K562 (cell line): ENCODE data around the gene CLDN15. TPM values are rescaled to one million over a fixed set of nuclear protein-coding genes. Genes with fewer than 3 reads are reported as not detected.

Experiments used
- ADNP ChIP-seq: fragments of 200-800 bp; sonication (Bioruptor generic); IDR thresholded peaks from 2 replicates; pipeline ENCODE4 v1.6.1; 2016; ENCODE audit warnings: missing genetic modification characterization, missing compliant biosample characterization
- JUN ChIP-seq, 2 experiments: sonication (generic) in 1 of 2; formaldehyde crosslinking in 1 of 2; IDR thresholded peaks; 2 replicates each; pipeline versions ENCODE4 v1.6.1 to v1.8.0; 2012 to 2022; ENCODE audit warnings: borderline replicate concordance in 2 of 2, mild to moderate bottlenecking in 2 of 2, improper control_type of control experiment in 1 of 2, low read depth in 1 of 2, low read length in 1 of 2, missing genetic modification reagents in 1 of 2
- KDM5B ChIP-seq: fragments of 200-600 bp; sonication (generic); IDR thresholded peaks from 2 replicates; pipeline ENCODE4 v1.6.1; 2012; ENCODE audit warnings: low read depth, mild to moderate bottlenecking, moderate library complexity, low read length, control low read depth, inconsistent platforms; ENCODE audit not compliant: insufficient replicate concordance
- MEIS2 ChIP-seq: fragments of 450-650 bp; IDR thresholded peaks from 2 replicates; pipeline ENCODE4 v1.6.1; 2014; ENCODE audit warnings: mild to moderate bottlenecking; ENCODE audit not compliant: partially characterized antibody
- MIER1 ChIP-seq: fragments of 450-650 bp; IDR thresholded peaks from 2 replicates; pipeline ENCODE4 v1.6.1; 2016; ENCODE audit warnings: antibody characterized with exemption, mild to moderate bottlenecking, low read depth
- SLC30A9 ChIP-seq: fragments of 250-450 bp; sonication (Bioruptor Pico); IDR thresholded peaks from 2 replicates; pipeline ENCODE4 v1.8.0; 2022; ENCODE audit warnings: mild to moderate bottlenecking, moderate library complexity
- SOX6 ChIP-seq: fragments of 450-650 bp; IDR thresholded peaks from 2 replicates; pipeline ENCODE4 v1.6.1; 2014; ENCODE audit warnings: mild to moderate bottlenecking
- TCFL5 ChIP-seq: fragments of 250-450 bp; sonication (Bioruptor Pico); conservative IDR thresholded peaks from 2 replicates; pipeline ENCODE4 v1.6.1; 2021; ENCODE audit warnings: mild to moderate bottlenecking, moderate library complexity, matching md5 sums
- ZKSCAN8 ChIP-seq: fragments of 200-800 bp; sonication (Bioruptor generic); IDR thresholded peaks from 2 replicates; pipeline ENCODE4 v1.6.1; 2016; ENCODE audit warnings: missing genetic modification characterization, missing compliant biosample characterization
- ZNF263 ChIP-seq: sonication (generic); formaldehyde crosslinking; IDR thresholded peaks from 2 replicates; pipeline ENCODE4 v1.8.0; 2022; ENCODE audit warnings: mild to moderate bottlenecking, missing genetic modification reagents, borderline replicate concordance
- polyA plus RNA-seq, 8 experiments: library from polyadenylated mRNA; depleted of rRNA in 4 of 8; stranded (reverse) in 5 of 8; unstranded in 3 of 8; fragments of >200 nt; fragmentation: Nextera tagmentation in 2 of 8; fragmentation: Illumina TruSeq in 1 of 8; extraction: Ambion mirVana in 2 of 8; extraction: Trizol in 1 of 8; gene quantifications; 2 replicates each; pipeline versions ENCODE4 v1.2.1 to v1.2.3, GENCODE V29; 2011 to 2014; ENCODE audit warnings: inconsistent platforms in 1 of 8, missing spikeins in 1 of 8
- total RNA-seq, 7 experiments: library from RNA; depleted of rRNA in 6 of 7; stranded (reverse); fragments of >200 nt in 6 of 7; fragmentation: Illumina TruSeq in 2 of 7; extraction: Trizol in 2 of 7; gene quantifications; 2 replicates each; pipeline versions ENCODE4 v1.2.1 to v1.2.3, GENCODE V29; 2011 to 2021; ENCODE audit warnings: low replicate concordance in 1 of 7
- TF ChIP-seq, protein P1 (sequence below): fragments of 250-450 bp; sonication (Bioruptor Pico); IDR thresholded peaks from 2 replicates; pipeline ENCODE4 v1.8.0; 2022; ENCODE audit warnings: moderate library complexity, mild to moderate bottlenecking, inconsistent platforms
- TF ChIP-seq, protein P2 (sequence below): fragments of 250-450 bp; sonication (Bioruptor Pico); IDR thresholded peaks from 2 replicates; pipeline ENCODE4 v1.5.0; 2020; ENCODE audit warnings: mild to moderate bottlenecking, borderline replicate concordance
- TF ChIP-seq, protein P3 (sequence below): IDR thresholded peaks from 2 replicates; pipeline ENCODE4 v1.6.1; 2011; ENCODE audit not compliant: insufficient read length; ENCODE audit errors: extremely low read depth
- TF ChIP-seq, protein P4 (sequence below): fragments of 250-450 bp; sonication (Bioruptor Pico); IDR thresholded peaks from 2 replicates; pipeline ENCODE4 v1.8.0; 2021; ENCODE audit warnings: moderate library complexity, mild to moderate bottlenecking, inconsistent platforms
- TF ChIP-seq, protein P5 (sequence below): sonication (generic); formaldehyde crosslinking; IDR thresholded peaks from 2 replicates; pipeline ENCODE4 v1.8.1; 2023; ENCODE audit warnings: mild to moderate bottlenecking, missing genetic modification reagents
- TF ChIP-seq, protein P6 (sequence below): IDR thresholded peaks from 2 replicates; pipeline ENCODE4 v1.6.1; 2016; ENCODE audit warnings: missing genetic modification characterization, missing compliant biosample characterization

Gene CLDN15
- total and polyA plus RNA-seq, 9 of the 15 experiments (the other 6 are each of a cell fraction or from before 2014, with no cell fraction given), result 0.32 to 14.5 (median 7.4) TPM

DNA sequence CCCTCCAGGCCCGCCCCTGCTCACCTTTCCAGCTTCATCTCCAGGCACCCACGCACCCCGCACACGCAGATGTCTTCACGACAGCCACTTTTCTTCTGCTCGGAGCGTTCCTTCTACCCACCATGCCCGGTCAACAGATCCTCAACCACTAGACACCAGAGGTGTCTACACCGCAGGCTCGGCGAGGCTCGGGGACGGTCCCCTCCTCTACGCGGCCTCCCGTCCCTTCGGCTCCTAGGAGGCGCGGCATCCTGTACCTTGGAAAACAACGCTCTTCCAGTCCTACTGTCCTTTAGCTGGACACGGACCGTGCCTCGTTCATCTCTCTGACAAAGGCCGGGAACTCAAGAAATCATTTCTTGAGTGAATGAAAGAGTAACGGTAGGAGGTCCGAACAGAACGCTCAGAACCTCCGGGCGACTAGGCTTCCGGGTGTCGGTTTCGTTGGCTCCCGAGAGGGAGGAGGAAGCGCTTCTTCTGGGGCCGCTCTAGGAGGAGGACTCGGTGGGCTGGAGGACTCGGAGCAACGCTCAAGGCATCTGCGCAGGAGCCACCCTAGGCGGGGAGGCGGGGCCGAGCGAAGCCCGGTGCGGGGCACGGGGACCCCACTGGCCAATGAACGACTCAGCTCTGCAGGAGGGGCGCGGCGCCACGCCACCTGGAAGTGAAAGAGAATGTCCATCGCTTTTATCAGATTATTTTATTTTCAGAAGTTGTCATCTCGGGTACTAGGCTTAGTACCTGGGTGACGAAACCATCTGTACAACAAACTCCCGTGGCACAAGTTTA, 14.5 kb upstream of the CLDN15 start (continued):
- TF ChIP-seq, protein P1, sequence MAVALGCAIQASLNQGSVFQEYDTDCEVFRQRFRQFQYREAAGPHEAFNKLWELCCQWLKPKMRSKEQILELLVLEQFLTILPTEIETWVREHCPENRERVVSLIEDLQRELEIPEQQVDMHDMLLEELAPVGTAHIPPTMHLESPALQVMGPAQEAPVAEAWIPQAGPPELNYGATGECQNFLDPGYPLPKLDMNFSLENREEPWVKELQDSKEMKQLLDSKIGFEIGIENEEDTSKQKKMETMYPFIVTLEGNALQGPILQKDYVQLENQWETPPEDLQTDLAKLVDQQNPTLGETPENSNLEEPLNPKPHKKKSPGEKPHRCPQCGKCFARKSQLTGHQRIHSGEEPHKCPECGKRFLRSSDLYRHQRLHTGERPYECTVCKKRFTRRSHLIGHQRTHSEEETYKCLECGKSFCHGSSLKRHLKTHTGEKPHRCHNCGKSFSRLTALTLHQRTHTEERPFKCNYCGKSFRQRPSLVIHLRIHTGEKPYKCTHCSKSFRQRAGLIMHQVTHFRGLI (CRISPR knock-in tag), result no peak
- TF ChIP-seq ADNP (no peak), MIER1 (0 out of 2 replicates have a peak, but pooled peaks have one; percentile 47), TCFL5 (CRISPR knock-in tag) (no peak), ZKSCAN8 (no peak), SOX6 (no peak), MEIS2 (peak; percentile 90), JUN (IDR thresholded peaks at IDR 0.05; ENCODE audit: borderline replicate concordance, low read depth, low read length) (peak; percentile 68; the same call in 1 of the 2 replicates), JUN (CRISPR knock-in tag; IDR thresholded peaks at IDR 0.05; ENCODE audit: borderline replicate concordance) (no peak), SLC30A9 (CRISPR knock-in tag) (no peak), ZNF263 (CRISPR knock-in tag) (peak; percentile 99), KDM5B (peak; percentile 65)
- TF ChIP-seq, protein P2, sequence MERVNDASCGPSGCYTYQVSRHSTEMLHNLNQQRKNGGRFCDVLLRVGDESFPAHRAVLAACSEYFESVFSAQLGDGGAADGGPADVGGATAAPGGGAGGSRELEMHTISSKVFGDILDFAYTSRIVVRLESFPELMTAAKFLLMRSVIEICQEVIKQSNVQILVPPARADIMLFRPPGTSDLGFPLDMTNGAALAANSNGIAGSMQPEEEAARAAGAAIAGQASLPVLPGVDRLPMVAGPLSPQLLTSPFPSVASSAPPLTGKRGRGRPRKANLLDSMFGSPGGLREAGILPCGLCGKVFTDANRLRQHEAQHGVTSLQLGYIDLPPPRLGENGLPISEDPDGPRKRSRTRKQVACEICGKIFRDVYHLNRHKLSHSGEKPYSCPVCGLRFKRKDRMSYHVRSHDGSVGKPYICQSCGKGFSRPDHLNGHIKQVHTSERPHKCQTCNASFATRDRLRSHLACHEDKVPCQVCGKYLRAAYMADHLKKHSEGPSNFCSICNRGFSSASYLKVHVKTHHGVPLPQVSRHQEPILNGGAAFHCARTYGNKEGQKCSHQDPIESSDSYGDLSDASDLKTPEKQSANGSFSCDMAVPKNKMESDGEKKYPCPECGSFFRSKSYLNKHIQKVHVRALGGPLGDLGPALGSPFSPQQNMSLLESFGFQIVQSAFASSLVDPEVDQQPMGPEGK, result no peak
- TF ChIP-seq, protein P3, sequence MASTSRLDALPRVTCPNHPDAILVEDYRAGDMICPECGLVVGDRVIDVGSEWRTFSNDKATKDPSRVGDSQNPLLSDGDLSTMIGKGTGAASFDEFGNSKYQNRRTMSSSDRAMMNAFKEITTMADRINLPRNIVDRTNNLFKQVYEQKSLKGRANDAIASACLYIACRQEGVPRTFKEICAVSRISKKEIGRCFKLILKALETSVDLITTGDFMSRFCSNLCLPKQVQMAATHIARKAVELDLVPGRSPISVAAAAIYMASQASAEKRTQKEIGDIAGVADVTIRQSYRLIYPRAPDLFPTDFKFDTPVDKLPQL, result no peak
- TF ChIP-seq, protein P4, sequence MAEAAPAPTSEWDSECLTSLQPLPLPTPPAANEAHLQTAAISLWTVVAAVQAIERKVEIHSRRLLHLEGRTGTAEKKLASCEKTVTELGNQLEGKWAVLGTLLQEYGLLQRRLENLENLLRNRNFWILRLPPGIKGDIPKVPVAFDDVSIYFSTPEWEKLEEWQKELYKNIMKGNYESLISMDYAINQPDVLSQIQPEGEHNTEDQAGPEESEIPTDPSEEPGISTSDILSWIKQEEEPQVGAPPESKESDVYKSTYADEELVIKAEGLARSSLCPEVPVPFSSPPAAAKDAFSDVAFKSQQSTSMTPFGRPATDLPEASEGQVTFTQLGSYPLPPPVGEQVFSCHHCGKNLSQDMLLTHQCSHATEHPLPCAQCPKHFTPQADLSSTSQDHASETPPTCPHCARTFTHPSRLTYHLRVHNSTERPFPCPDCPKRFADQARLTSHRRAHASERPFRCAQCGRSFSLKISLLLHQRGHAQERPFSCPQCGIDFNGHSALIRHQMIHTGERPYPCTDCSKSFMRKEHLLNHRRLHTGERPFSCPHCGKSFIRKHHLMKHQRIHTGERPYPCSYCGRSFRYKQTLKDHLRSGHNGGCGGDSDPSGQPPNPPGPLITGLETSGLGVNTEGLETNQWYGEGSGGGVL (CRISPR knock-in tag), result no peak
- TF ChIP-seq, protein P5, sequence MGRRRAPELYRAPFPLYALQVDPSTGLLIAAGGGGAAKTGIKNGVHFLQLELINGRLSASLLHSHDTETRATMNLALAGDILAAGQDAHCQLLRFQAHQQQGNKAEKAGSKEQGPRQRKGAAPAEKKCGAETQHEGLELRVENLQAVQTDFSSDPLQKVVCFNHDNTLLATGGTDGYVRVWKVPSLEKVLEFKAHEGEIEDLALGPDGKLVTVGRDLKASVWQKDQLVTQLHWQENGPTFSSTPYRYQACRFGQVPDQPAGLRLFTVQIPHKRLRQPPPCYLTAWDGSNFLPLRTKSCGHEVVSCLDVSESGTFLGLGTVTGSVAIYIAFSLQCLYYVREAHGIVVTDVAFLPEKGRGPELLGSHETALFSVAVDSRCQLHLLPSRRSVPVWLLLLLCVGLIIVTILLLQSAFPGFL, result no peak
- TF ChIP-seq, protein P6, sequence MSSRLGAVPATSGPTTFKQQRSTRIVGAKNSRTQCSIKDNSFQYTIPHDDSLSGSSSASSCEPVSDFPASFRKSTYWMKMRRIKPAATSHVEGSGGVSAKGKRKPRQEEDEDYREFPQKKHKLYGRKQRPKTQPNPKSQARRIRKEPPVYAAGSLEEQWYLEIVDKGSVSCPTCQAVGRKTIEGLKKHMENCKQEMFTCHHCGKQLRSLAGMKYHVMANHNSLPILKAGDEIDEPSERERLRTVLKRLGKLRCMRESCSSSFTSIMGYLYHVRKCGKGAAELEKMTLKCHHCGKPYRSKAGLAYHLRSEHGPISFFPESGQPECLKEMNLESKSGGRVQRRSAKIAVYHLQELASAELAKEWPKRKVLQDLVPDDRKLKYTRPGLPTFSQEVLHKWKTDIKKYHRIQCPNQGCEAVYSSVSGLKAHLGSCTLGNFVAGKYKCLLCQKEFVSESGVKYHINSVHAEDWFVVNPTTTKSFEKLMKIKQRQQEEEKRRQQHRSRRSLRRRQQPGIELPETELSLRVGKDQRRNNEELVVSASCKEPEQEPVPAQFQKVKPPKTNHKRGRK (tag), result no peak
